Heart right ventricle (tissue), 16 donors: ENCODE data around the gene SHC4. TPM values are rescaled to one million over a fixed set of nuclear protein-coding genes. Genes with fewer than 3 reads are reported as not detected.

ENCODE experiments used
- ATAC-seq, 8 donors: fragments of 200-7000 bp; cut with Tn5 transposase; one replicate each; pipeline ENCODE4 v1.9.1; 2020; ENCODE audit warnings: mild to moderate bottlenecking in 8 of 8, moderate library complexity in 8 of 8, moderate number of reproducible peaks in 1 of 8
- DNase-seq, 2 donors: peaks; one replicate each; pipeline ENCODE4 v3.0.0-alpha.2; 2020
- H3K27ac ChIP-seq, 10 donors: fragments of 200-600 bp; sonication (generic) in 2 of 10; one replicate each; pipeline versions ENCODE4 v1.5.0 to v1.8.0; 2020 to 2022; ENCODE audit warnings: mild to moderate bottlenecking in 3 of 10
- H3K27me3 ChIP-seq, 7 donors: fragments of 200-600 bp; one replicate each; pipeline ENCODE4 v1.8.0; 2021 to 2022; ENCODE audit warnings: mild to moderate bottlenecking in 2 of 7
- H3K36me3 ChIP-seq, 9 donors: fragments of 200-600 bp; sonication (generic) in 1 of 9; one replicate each; pipeline versions ENCODE4 v1.5.0 to v1.8.0; 2020 to 2022; ENCODE audit warnings: mild to moderate bottlenecking in 2 of 9
- H3K4me1 ChIP-seq, 9 donors: fragments of 200-600 bp; sonication (generic) in 1 of 9; one replicate each; pipeline versions ENCODE4 v1.5.0 to v1.8.0; 2020 to 2022; ENCODE audit warnings: mild to moderate bottlenecking in 4 of 9
- H3K4me3 ChIP-seq, 10 donors: fragments of 200-600 bp; sonication (generic) in 2 of 10; one replicate each; pipeline versions ENCODE4 v1.5.0 to v1.8.0; 2020 to 2022; ENCODE audit warnings: mild to moderate bottlenecking in 7 of 10, moderate library complexity in 2 of 10
- H3K9me3 ChIP-seq, 11 donors: fragments of 200-600 bp in 10 of 11; sonication (generic) in 2 of 11; one replicate each; pipeline versions ENCODE4 v1.5.0 to v1.8.0; 2013 to 2022; ENCODE audit warnings: mild to moderate bottlenecking in 2 of 11, control low read depth in 1 of 11, moderate library complexity in 1 of 11
- WGBS, 2 donors: extraction: QIAGEN DNeasy Blood & Tissue Kit; methylation state at CpG; one replicate each; pipeline ENCODE4 v1.1.7; 2013; ENCODE audit warnings: inconsistent platforms in 1 of 2; 5-methylcytosine and 5-hydroxymethylcytosine counted together
- intact Hi-C, 10 donors: fragments of 100-400 bp; cut with DNase I; formaldehyde crosslinking; loops; one replicate each; pipeline versions ENCODE4 v1.11.1 to v1.14.2; 2022
- polyA plus RNA-seq, 2 donors: library from polyadenylated mRNA; stranded (reverse); fragments of 200-250 nt; gene quantifications; one replicate each; pipeline ENCODE4 v1.2.3, GENCODE V29; 2013
- total RNA-seq, 10 donors: library from RNA; stranded (reverse); fragmentation: NEBNext Ultra II Directional in 3 of 10; extraction: Animal tissue kit (Norgen Biotek cat#: 25700) in 3 of 10; gene quantifications; one replicate each; pipeline versions ENCODE4 v1.2.1 to v1.2.4, GENCODE V29; 2021 to 2023
- TF ChIP-seq, protein P1 (sequence below), 9 donors: fragments of 200-600 bp; sonication (generic) in 2 of 9; IDR thresholded peaks; one replicate each; pipeline versions ENCODE4 v1.5.0 to v1.8.0; 2021 to 2022; ENCODE audit warnings: antibody characterized with exemption in 9 of 9, mild to moderate bottlenecking in 5 of 9, moderate library complexity in 1 of 9
- donor health status: Arrhythmogenic right ventricular cardiomyopathy.
- donor health status: ischemic (EF 13 %, LVEDD 7.1; RV severe dilation, severe dysfunction).
- donor health status: healthy with polysubstance abuse.
- donor health status: DM: no; HTN: yes; CAD: no.
- donor health status: DM: no; HTN: no; CAD: no.
- donor health status: ischemic (EF 25% LVEDD 6.9; RV normal size, moderate dysfunction).
- donor health status: ischemic (EF 25% LVEDD 5.7; RV mildly dilated, moderate dysfunction).
- donor health status: healthy.
- donor health status: DM: yes; HTN: yes; CAD: no.
- donor health status: Ischemic cardiomyopathy.
- donor health status: ischemic (EF 35%, LVEDD 5.7; RV mildly dilated, moderate dysfunction).
- donor health status: nonischemic (EF 11% LVEDD 7.7; RV severe dilation, severe dysfunction).
- donor health status: DM: yes; HTN: yes; CAD: no.
- donor health status: PGD.
- donor health status: ischemic (EF 29% LVEDD 5.4; RV normal size, mild dysfunction).
- donor health status: nonischemic (EF 23%, LVEDD 6.1; RV moderate dilation, normal function).

The SHC4 gene
- total and polyA plus RNA-seq, 12 donors: 1.2 to 4.9 (median 2.2) TPM

DNA sequence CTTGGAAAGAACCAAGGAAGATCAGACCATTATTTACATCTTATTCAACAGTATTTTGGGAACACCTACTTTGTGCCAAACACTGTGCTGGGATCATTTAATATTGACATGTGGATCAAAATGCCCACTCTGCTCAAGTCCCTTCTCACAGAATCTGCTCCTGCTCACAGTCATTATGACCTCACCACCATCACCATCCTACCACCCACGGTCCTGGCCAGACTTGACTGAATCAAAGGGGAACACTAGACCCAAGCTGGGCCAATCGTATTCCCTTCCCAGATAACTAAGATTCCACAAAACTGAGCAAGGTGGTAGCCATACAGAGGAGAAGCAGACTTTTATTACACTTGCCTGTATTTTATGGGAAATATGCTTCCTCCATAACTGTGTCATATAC lies 149.4 kb downstream of the SHC4 start:
- no peaks in the 10 kb centered on the region for H3K36me3 ChIP-seq
- H3K9me3 ChIP-seq: no peaks in the 10 kb centered on the region
- DNase-seq: no peak
- no peaks in the 10 kb centered on the region for H3K27me3 ChIP-seq
- no peak overlapping the region for H3K4me3 ChIP-seq
- TF ChIP-seq, protein P1, sequence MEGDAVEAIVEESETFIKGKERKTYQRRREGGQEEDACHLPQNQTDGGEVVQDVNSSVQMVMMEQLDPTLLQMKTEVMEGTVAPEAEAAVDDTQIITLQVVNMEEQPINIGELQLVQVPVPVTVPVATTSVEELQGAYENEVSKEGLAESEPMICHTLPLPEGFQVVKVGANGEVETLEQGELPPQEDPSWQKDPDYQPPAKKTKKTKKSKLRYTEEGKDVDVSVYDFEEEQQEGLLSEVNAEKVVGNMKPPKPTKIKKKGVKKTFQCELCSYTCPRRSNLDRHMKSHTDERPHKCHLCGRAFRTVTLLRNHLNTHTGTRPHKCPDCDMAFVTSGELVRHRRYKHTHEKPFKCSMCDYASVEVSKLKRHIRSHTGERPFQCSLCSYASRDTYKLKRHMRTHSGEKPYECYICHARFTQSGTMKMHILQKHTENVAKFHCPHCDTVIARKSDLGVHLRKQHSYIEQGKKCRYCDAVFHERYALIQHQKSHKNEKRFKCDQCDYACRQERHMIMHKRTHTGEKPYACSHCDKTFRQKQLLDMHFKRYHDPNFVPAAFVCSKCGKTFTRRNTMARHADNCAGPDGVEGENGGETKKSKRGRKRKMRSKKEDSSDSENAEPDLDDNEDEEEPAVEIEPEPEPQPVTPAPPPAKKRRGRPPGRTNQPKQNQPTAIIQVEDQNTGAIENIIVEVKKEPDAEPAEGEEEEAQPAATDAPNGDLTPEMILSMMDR (IDR thresholded peaks at IDR 0.05): no peak
- 83 to 85% methylated on average over 2 of the region's 2 CpGs for WGBS, 2 donors
- no peak for ATAC-seq
- H3K4me1 ChIP-seq: peaks cover 0 to 18% (median 9%) of the 10 kb centered on the region in 9 donors
- intact Hi-C loops: no loop called here
- H3K27ac ChIP-seq: no peak overlapping the region

DNA sequence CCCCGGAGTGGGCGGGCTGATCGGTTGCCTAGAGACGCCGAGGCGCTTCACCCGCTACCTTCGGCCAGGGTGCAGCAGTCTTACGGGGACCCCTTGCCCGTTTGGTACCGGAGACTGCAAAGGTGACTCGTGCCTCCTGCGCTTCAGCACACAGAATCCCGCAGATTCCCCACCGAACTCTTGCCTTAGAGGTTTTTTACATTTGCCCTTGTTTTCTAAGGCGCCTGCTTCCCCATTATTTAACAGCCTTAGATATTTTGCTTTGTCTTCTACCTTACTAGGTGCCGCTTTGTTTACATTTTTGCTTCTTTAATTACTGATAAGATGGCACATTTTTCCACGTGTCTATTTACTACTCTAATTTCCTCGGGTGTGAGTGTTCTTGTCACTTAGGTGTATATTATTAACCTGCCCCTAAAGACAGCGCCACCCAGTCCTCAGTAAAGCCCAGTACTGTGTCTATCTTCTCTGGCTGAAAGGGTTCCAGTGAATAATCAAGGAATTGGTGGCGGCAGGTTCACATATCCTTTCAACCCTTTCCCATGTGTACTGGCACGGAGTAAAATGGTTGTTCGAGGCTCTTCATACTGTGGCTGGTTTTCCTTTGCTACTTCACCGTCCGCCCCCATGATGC lies 152.3 kb downstream of the SHC4 start:
- H3K4me1 ChIP-seq: peaks cover 0 to 21% (median 12%) of the 10 kb centered on the region in 9 donors
- peak overlapping the region; percentile 56 to 84 (median 70) for H3K4me3 ChIP-seq
- TF ChIP-seq, protein P1 (IDR thresholded peaks at IDR 0.05): no peak
- H3K27ac ChIP-seq: no peak overlapping the region
- no peaks in the 10 kb centered on the region for H3K27me3 ChIP-seq
- no peak for DNase-seq
- 10 to 11% methylated on average over 25 of the region's 25 CpGs for WGBS, 2 donors
- intact Hi-C loops: no loop called here
- no peaks in the 10 kb centered on the region for H3K36me3 ChIP-seq
- no peak for ATAC-seq
- H3K9me3 ChIP-seq: no peaks in the 10 kb centered on the region

DNA sequence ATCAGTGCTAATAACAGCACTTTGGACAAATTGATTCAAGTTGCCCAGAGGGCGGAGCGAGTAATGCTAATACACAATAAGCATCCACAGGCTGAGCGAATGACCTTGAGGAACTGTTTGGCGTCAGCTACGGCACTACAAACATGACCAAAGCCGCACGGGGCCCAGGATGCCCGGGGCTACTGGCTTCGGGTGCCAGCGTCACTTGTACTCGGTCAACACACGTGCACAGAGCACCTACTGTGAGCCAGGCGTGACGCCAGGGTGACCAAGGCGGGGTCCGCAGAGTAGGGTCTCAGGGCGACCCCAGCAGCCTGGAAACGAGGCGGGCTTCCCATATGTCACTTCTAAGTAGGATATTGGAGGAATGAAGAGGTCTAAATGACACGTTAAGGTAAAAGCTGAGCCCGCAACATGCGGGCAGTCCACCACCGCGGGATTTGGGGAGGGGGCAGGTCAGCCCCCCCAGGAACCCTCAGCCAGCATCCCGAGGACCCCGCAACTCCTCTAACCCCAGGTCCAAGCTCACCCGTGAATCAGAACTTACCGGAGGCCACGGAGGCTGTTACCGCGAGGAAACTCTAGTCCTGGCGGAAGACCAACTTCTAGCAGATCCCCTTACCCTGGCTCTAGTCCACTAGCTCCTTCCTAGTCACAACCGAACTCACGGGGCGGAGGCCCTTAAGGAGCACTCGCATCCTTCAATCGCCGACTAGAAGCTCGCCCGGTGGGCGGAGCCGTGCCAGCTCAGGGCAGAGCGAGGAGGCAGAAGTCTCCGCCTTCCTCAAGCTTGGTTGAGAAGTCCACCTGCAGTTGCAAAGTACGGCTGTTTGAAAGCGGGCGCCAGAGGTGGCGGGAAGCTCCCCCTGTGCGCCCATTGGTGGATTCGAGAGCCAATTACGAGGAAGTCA lies 153.1 kb downstream of the SHC4 start, which contains the start of gene CEP152:
Gene CEP152, minus strand, starts transcription at position 656 of the 911 bp plus-strand sequence. CDS start 5,420 bp downstream, outside the sequence.
- peak within 1 kb of the TSS; percentile 56 to 84 (median 70) for H3K4me3 ChIP-seq
- ATAC-seq (peak; percentile 97 to 99 (median 98)), DNase-seq (peak; percentile 95 to 97)
- TF ChIP-seq, protein P1 (IDR thresholded peaks at IDR 0.05): no peak
- H3K27me3 ChIP-seq: no peaks in the 10 kb centered on the region
- no peaks in the 10 kb centered on the region for H3K36me3 ChIP-seq
- intact Hi-C loops: no loop called here
- no peaks in the 10 kb centered on the region for H3K9me3 ChIP-seq
- WGBS, 2 donors: 1% methylated on average over 51 of the region's 51 CpGs
- H3K4me1 ChIP-seq: peaks cover 0 to 28% (median 19%) of the 10 kb centered on the region in 9 donors
- H3K27ac ChIP-seq: peak within 1 kb of the TSS in 2 of 10 donors; percentile 36 to 81

DNA sequence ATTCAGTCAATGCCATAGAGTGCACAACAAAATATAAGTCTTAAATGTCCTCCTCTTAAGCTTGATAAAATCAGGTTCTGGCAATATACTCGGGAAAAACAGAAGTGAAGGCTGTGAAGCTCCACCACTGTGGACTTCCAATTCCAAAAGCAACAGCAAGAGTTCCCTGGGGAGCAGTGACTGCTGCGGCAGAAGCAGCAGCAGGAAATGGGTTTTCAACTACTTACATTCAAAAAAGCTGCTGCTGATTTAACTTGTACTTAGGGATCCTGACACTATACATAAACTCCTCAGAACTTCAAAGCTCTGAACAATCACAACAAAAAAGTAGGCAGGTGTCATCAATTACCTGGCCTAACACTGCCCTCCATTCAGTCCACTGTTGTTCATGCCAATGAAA lies 157.6 kb downstream of the SHC4 start:
- H3K27ac ChIP-seq: no peak overlapping the region
- DNase-seq (peak in 1 of 2 donors; percentile 62), ATAC-seq (no peak)
- H3K9me3 ChIP-seq: no peaks in the 10 kb centered on the region
- H3K4me3 ChIP-seq: no peak overlapping the region
- peaks cover 0 to 26% (median 17%) of the 10 kb centered on the region in 9 donors for H3K4me1 ChIP-seq
- intact Hi-C loops: loop anchor here in 5 of 10 donors (5.0 to 10.0 kb wide), 3 partner anchors 161 to 451 kb away; partner anchors contain the start of gene FBN1 (in 1 of the 5)
- no peaks in the 10 kb centered on the region for H3K27me3 ChIP-seq
- TF ChIP-seq, protein P1 (IDR thresholded peaks at IDR 0.05): no peak
- H3K36me3 ChIP-seq: no peaks in the 10 kb centered on the region
- 32 to 44% methylated on average over 2 of the region's 2 CpGs for WGBS, 2 donors
